ENCODE results near the gene DYSF.

The DYSF gene

DNA sequence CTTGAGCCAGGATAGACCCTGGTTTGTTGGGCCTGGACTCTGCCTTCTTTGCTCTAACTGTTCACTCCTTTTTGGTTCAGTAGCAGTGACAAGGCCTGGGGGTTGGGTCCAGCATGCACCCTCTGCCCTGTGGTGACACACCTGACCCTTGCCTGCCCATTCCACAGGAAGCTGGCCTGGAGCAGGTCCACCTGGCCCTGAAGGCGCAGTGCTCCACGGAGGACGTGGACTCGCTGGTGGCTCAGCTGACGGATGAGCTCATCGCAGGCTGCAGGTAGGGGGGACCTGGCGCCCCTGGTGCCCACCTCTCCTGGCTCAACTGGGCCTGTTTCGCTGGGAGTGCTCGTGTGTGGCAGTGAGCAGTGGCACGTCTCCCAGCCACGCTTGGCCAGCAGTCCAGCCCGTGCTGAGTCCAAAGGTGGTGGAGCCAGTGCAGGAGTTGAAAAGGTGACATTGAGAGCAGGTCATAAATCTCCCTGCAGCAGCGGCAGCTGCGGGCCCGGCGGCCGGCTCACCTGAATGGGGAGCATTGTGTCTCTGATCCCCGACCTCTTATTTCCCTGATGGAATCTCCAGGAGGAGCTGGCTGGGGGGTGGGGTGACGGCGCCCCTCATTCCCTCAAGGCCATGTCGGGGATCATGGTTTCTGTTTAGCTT, 102.6 kb downstream of the DYSF start:
- no peak for DNase-seq

DNA sequence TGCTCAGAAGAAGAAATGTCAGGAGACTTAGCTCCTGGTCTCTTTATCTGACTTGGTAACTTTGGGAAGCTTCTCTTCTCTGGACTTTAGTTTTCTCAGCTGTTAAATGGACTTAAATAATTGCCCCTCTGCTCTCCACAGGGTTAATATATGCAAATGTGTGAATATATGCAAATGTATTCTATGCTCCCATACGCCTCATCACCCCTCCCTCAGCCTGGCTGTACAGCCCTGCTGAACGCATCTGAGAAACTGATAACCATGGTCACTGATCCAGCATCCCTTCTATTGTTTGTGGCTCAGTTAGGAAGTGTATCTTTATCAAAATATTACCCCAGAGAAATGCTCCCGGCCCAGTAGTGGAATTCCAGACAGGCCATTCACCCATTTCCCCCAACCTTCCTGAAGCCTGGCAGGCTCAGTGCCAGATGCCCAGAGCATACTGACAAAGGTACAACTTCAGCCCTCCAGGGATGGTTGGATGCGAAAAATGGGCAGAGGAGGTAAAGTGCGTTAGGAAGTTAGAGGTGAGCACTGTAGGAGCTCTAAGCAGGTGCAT, 103.4 kb downstream of the DYSF start:
- no peak for DNase-seq

- no peak for DNase-seq
Measured at GRCh38 chr2:71557321-71557720, 104.0 kb downstream of the DYSF start.

DNA sequence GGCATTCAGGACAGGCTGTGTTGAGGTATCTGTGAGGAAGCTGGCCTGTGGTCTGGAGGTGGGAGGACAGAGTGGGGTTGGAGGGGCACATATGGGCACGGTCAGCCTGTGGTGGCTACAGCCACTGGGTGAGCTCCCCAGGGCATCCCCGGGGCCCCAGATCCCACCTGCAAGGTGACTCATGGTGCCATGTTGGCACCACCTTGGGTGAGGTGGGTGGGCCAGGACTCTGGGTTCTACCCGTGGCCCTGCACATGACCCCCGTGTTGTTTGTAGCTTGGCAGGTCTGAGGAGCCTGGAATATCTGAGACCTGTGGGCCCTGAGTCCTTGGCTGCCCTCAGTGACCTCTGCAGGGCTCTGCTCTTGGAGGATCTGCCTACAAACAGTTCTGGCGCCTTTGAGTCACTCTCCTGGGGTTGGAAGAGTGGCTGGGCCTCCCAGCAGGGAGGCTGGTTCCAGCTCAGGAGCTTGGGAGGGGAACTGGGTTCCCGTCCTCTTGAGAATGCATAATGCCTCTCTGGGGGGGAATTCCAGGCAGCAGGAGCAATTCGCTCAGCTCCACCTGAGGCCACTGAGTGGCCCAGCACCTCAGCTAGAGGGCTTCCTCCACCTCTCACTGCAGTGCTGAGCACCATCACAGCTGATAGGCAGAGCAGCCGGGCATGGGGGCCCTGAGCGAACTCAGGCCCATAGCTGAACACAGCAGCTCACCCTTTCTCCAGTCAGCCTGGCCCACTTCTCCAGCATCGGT, 105.1 kb downstream of the DYSF start:
- DNase-seq = no peak

DNA sequence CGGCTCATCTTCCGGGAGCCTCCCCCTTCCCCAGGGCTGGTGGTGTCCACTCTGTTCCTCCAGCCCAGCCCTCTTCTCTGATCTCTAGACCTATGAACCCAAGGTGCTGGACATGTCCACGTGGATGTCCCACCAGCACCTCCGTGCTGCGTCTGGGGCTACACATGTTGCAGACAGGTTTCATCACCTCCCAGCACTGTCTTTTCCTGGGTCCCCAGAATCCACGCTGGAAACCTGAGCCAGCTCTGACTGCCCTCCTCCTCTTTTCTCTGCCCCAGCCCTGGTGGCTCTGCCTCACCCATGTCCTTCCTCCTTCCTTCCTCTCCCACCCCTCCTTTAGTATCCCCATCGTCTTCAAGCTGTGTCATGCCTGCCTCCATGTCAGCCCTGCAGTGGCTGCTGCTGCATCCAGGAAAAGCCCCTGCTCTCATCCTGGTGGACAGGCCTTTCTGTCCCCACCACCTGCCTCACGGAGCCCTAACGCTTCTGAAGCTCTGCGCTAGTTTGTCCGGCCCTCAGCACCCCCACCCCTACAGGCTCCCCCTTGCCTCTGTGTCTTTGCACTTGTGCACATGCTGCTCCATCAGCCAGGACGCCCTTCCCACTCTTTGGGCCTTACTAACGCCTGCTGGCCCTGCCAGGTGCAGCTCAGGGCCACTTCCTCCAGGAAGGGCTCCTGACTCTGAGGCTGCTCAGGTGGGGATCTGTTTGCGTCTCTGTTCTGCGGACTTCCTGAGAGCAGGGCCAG, 105.9 kb downstream of the DYSF start:
- no peak for DNase-seq

DNA sequence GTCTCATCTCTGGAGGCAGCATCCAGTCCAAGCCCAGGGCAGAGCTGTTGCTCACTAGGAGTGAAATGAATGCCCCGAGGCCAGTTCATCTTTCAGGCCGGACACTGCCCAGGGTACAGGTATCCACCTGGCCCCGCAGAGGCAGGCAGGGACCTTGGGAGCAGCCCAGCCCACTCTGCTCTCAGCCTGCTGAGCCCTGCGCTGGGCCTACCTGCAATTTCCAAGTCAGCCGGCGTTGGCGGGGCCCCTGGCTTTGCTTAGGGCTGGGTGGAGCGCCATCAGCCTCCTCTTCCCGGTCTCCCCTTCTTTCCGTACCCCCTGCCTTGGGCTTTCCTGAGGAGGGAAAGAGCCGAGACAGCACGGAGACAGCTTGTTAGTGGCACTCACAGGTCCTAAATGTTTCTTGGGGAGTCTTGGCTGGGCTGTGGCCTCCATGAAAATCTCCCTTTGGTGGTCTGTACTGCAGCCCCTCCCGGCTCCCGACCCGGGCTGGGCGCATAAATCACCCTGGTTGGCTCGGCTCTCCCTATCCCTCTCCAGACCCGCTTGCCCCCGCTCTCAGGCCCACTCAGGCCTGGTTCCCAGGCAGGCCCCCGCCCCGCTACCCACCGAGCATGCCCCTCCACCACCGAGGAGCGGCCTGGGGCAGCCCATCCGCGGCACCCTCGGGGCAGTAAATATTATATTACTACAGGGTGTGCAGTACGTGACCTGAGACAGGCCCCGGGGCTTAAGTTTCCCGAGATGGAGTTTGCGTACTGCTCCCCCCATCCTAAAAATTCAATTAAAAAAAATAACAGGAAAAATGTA, 106.7 kb downstream of the DYSF start:
- DNase-seq = no peak

DNA sequence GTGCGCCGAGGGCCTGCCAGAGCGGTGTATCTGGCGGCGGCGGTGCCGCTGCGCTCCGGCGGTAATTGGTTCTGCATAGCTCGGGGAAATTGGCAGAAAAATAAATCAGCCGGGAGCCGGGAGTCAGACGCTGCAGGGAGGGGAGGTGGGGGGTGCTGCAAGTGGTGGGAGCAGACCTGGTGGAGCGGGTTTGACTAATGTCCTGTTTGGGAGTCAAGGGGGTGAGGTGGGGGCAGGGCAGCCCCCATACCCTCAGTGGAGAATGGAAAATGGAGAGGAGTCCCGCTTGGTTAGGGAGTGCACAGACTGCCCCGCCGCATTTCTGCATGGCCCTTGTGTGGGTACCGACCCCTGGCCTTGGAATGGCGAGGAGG, 107.3 kb downstream of the DYSF start:
- DNase-seq = no peak

GRCh38 chr2:71561441-71562267, 108.3 kb downstream of the DYSF start:
- DNase-seq = no peak

- DNase-seq = no peak
Measured at GRCh38 chr2:71562518-71562917, 109.2 kb downstream of the DYSF start.

- DNase-seq = no peak
Measured at GRCh38 chr2:71563872-71564271, 110.5 kb downstream of the DYSF start.

DNA sequence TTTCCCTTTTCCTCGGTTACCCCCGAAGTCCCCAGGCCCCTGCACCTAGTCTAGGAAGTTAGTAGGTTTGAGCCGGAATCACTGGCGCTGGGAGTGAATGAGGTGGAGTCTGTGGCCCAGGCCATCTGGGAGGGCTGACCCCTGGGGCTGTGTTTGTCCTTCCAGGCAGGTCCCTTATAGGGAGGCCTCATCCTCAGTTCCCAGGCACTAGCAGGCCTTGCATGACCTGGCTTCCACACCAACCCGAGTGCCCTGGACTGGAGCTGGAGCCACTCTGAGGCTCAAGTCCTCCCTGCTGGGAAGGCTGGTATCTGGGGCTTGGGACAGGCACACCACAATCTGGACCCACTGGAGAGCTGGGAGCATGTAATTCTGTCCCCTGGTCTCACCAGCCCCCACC, 111.0 kb downstream of the DYSF start:
- DNase-seq = no peak

GRCh38 chr2:71564790-71565189, 111.4 kb downstream of the DYSF start:
- DNase-seq = no peak

DNA sequence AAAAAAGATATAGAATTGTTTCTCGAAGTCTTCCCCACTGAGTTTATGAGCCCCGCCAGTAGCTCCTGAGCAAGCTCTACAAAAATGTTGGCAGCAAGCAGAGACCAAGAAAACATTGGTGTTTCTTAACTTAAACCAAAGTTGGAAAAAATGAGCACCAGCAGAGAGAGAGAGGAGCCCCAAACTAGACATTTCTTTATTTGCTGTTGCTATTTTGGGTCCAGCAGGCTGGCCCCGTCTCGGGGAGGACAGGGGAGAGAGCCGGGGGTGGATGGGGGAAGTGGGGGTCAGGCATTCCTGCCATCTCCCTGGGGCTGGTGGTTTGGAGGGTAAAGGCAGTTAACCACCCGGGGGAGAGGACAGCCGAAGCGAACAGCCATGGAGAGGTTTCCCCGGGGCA, 113.0 kb downstream of the DYSF start:
- no peak for DNase-seq

- DNase-seq = no peak
Measured at GRCh38 chr2:71567625-71568024, 114.3 kb downstream of the DYSF start.

- DNase-seq = no peak
Measured at GRCh38 chr2:71568103-71568502, 114.7 kb downstream of the DYSF start.

- DNase-seq = no peak
Measured at GRCh38 chr2:71570511-71570910, 117.2 kb downstream of the DYSF start.

- DNase-seq = no peak
Measured at GRCh38 chr2:71570951-71571460, 117.6 kb downstream of the DYSF start.

DNA sequence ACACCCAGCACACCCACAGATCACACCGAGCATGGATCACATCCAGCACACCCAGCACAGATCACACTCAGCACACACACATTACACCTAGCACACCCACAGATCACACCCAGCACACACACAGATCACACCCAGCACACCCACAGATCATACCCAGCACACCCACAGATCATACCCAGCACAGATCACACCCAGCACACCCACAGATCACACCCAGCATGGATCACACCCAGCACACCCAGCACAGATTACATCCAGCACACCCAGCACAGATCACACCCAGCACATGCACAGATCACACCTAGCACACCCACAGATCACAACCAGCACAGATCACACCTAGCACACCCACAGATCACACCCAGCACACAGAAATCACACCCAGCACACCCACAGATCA, 118.6 kb downstream of the DYSF start:
- DNase-seq = no peak

DNA sequence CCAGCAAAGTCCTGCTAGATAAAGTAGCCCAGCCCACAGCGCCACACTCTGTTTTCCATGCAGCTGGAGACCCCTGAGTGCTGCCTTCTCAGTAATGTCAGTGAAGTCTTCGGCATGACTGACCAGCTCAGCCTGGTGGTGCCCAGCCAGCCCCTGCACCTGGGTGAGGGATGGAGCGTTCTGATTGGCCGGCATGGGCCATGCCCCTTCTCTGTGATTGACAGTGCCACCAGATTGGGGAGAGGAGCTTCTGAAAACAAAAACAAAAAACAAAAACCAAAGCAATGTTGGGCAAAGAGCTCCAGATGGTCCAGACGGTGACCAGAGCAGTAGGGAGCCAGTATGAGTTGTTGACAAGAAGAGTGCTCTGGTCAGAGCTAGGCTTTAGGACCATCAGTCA, 122.6 kb downstream of the DYSF start:
- DNase-seq = no peak

DNA sequence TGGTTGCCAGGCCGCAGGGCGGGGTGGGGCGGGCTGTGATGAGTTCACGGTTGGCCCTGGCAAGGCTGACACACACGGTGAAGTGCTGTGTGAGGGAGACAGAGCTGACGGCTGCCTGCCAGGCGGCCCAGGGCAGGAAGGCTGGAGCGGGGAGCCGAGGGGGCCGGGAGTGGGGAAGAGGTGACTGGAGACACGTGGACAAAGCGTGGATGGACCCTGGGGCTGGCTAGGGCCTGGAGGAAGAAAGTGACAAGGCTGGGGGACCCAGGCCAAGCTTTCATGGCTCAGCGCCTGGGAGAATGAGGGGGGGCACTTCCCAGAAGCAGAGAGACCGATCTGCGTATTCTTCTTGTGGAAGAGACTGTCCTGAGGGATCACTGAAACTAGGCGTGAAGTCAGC, 123.2 kb downstream of the DYSF start:
- DNase-seq = no peak

DNA sequence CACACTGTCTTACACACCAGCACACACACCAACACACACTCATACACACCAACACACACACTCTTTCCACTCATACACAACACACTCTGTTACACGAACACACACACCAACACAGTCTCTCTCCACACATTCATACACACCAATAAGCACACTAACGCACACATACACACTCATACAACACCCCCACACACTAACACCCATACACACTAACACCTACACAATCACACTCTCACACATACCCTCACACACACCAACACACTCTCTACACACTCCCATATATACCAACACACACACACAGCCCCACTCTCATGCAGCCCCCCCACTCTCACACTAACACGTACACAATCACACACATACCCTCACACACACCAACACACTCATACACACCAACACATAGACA, 123.8 kb downstream of the DYSF start:
- no peak for DNase-seq
